Liver (tissue), 9 donors: ENCODE data around the gene C7. TPM values are rescaled to one million over a fixed set of nuclear protein-coding genes. Genes with fewer than 3 reads are reported as not detected.

ENCODE experiments used
- DNase-seq: peaks from one replicate; pipeline ENCODE4 v3.0.0-alpha.2; 2017; ENCODE audit warnings: low spot score
- H3K27ac ChIP-seq, 2 donors: one replicate each; pipeline ENCODE4 v1.7.0; 2013; ENCODE audit warnings: inconsistent platforms in 2 of 2, low read length in 2 of 2, control low read depth in 1 of 2, low read depth in 1 of 2, mild to moderate bottlenecking in 1 of 2
- H3K27me3 ChIP-seq, 4 donors: one replicate each; pipeline versions ENCODE4 v1.6.1 to v1.7.0; 2013; ENCODE audit warnings: low read length in 3 of 4, inconsistent platforms in 1 of 4, mild to moderate bottlenecking in 1 of 4, moderate library complexity in 1 of 4; ENCODE audit not compliant: control insufficient read depth in 4 of 4, insufficient read depth in 4 of 4
- H3K36me3 ChIP-seq, 4 donors: one replicate each; pipeline versions ENCODE4 v1.6.1 to v1.7.0; 2013; ENCODE audit warnings: low read length in 3 of 4, mild to moderate bottlenecking in 3 of 4, low read depth in 1 of 4, moderate library complexity in 1 of 4; ENCODE audit not compliant: control insufficient read depth in 4 of 4, insufficient read depth in 3 of 4
- H3K4me1 ChIP-seq, 4 donors: one replicate each; pipeline versions ENCODE4 v1.6.1 to v1.7.0; 2013; ENCODE audit warnings: low read length in 3 of 4, mild to moderate bottlenecking in 3 of 4, moderate library complexity in 1 of 4; ENCODE audit not compliant: control insufficient read depth in 4 of 4, insufficient read depth in 4 of 4
- H3K4me3 ChIP-seq, 3 donors: one replicate each; pipeline versions ENCODE4 v1.6.1 to v1.7.0; 2013; ENCODE audit warnings: low read length in 3 of 3, control low read depth in 1 of 3, low read depth in 1 of 3, mild to moderate bottlenecking in 1 of 3
- H3K9ac ChIP-seq, 2 donors: one replicate each; pipeline ENCODE4 v1.7.0; 2013; ENCODE audit warnings: low read length in 2 of 2, mild to moderate bottlenecking in 2 of 2, moderate library complexity in 2 of 2, control low read depth in 1 of 2, low read depth in 1 of 2
- H3K9me3 ChIP-seq, 4 donors: one replicate each; pipeline versions ENCODE4 v1.6.1 to v1.7.0; 2013; ENCODE audit warnings: low read length in 3 of 4; ENCODE audit not compliant: control insufficient read depth in 4 of 4
- CTCF ChIP-seq: fragments of 150-350 bp; IDR thresholded peaks from 2 replicates; pipeline ENCODE4 v1.5.1; 2017; ENCODE audit warnings: improper control_type of control experiment, low read depth, low read length; ENCODE audit not compliant: missing input control
- EGR1 ChIP-seq, 2 donors: IDR thresholded peaks; 2 replicates each; pipeline ENCODE4 v1.6.1; 2016 to 2018; ENCODE audit warnings: antibody characterized with exemption in 2 of 2, low read depth in 2 of 2
- FOXA1 ChIP-seq: IDR thresholded peaks from 2 replicates; pipeline ENCODE4 v1.6.1; 2016; ENCODE audit warnings: antibody characterized with exemption
- FOXA2 ChIP-seq: IDR thresholded peaks from 2 replicates; pipeline ENCODE4 v1.6.1; 2016; ENCODE audit warnings: antibody characterized with exemption
- GABPA ChIP-seq, 2 donors: IDR thresholded peaks in 1 of 2; conservative IDR thresholded peaks in 1 of 2; 2 replicates each; pipeline ENCODE4 v1.6.1; 2016; ENCODE audit warnings: antibody characterized with exemption in 2 of 2, mild to moderate bottlenecking in 1 of 2, moderate library complexity in 1 of 2
- HNF4A ChIP-seq, 2 donors: conservative IDR thresholded peaks; 2 replicates each; pipeline ENCODE4 v1.6.1; 2016; ENCODE audit warnings: antibody characterized with exemption in 2 of 2, mild to moderate bottlenecking in 2 of 2
- HNF4G ChIP-seq: IDR thresholded peaks from 2 replicates; pipeline ENCODE4 v1.6.1; 2016; ENCODE audit warnings: antibody characterized with exemption
- JUND ChIP-seq, 2 donors: IDR thresholded peaks; 2 replicates each; pipeline ENCODE4 v1.6.1; 2016; ENCODE audit warnings: antibody characterized with exemption in 2 of 2
- MAX ChIP-seq: IDR thresholded peaks from 2 replicates; pipeline ENCODE4 v1.6.1; 2016; ENCODE audit warnings: antibody characterized with exemption
- NR2F2 ChIP-seq: IDR thresholded peaks from 2 replicates; pipeline ENCODE4 v1.6.1; 2016; ENCODE audit warnings: antibody characterized with exemption
- RAD21 ChIP-seq, 2 donors: IDR thresholded peaks; 2 replicates each; pipeline ENCODE4 v1.6.1; 2016; ENCODE audit warnings: antibody characterized with exemption in 2 of 2, mild to moderate bottlenecking in 2 of 2
- REST ChIP-seq: IDR thresholded peaks from 2 replicates; pipeline ENCODE4 v1.6.1; 2016; ENCODE audit warnings: antibody characterized with exemption, mild to moderate bottlenecking
- RXRA ChIP-seq, 2 donors: IDR thresholded peaks; 2 replicates each; pipeline ENCODE4 v1.6.1; 2017 to 2018; ENCODE audit warnings: antibody characterized with exemption in 2 of 2, mild to moderate bottlenecking in 1 of 2
- TAF1 ChIP-seq: conservative IDR thresholded peaks from 2 replicates; pipeline ENCODE4 v1.6.1; 2016; ENCODE audit warnings: antibody characterized with exemption, mild to moderate bottlenecking
- YY1 ChIP-seq: IDR thresholded peaks from 2 replicates; pipeline ENCODE4 v1.6.1; 2016; ENCODE audit warnings: antibody characterized with exemption, mild to moderate bottlenecking
- WGBS: extraction: QIAGEN DNeasy Blood & Tissue Kit; methylation state at CpG from one replicate; pipeline ENCODE4 v1.1.7; 2013; 5-methylcytosine and 5-hydroxymethylcytosine counted together
- polyA plus RNA-seq, 2 donors: library from polyadenylated mRNA; stranded (reverse) in 1 of 2; unstranded in 1 of 2; fragments of 200-250 nt in 1 of 2; fragments of >200 nt in 1 of 2; fragmentation: Nextera tagmentation in 1 of 2; extraction: Ambion mirVana in 1 of 2; gene quantifications; one replicate each; pipeline versions ENCODE4 v1.2.1 to v1.2.3, GENCODE V29; 2013 to 2015
- total RNA-seq, 2 donors: library from RNA; depleted of rRNA; stranded (reverse); fragments of >200 nt; gene quantifications; one replicate each; pipeline ENCODE4 v1.2.3, GENCODE V29; 2014
- TF ChIP-seq, protein P1 (sequence below): IDR thresholded peaks from 2 replicates; pipeline ENCODE4 v1.6.1; 2016; ENCODE audit warnings: antibody characterized with exemption
- donor health status: healthy.
- donor health status: healthy.
- donor health status: healthy.
- donor health status: healthy.
- donor health status: healthy.

Gene C7
- total and polyA plus RNA-seq, 4 donors, result 25.5 to 268 (median 110) TPM

DNA sequence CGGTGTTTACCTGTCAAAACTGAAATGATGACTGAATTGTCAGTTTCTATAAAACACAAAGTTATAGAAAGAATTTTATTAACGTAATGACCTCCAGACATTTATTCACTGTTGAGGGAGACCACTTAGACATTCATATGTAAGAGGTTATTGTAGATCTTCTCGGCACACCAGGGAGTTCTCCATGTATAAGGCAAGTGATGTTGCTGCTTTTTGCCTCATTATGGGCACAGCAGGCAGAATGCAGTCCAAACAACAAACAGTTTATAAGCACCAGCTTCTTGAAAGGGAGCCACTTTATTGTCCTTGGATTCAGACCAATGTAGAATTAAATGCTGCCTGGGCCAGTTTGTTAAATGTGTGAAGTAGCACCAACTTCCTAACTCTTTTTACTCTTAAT lies 66.7 kb downstream of the C7 start:
- no peak for DNase-seq
- Histone ChIP-seq H3K27ac (no peak overlapping the region), H3K4me1 (no peaks in the 10 kb centered on the region), H3K9ac (no peak overlapping the region), H3K36me3 (no peaks in the 10 kb centered on the region), H3K9me3 (no peaks in the 10 kb centered on the region), H3K4me3 (no peak overlapping the region), H3K27me3 (no peaks in the 10 kb centered on the region)
- WGBS, result 83% methylated on average over 3 of the region's 3 CpGs
- TF ChIP-seq GABPA (IDR thresholded peaks at IDR 0.05 in 1 of 2, conservative IDR thresholded peaks at IDR 0.05 in 1 of 2), result no peak
- no peak for TF ChIP-seq RXRA (IDR thresholded peaks at IDR 0.05)
- no peak for TF ChIP-seq MAX
- TF ChIP-seq RAD21 (IDR thresholded peaks at IDR 0.05), result no peak
- TF ChIP-seq TAF1, result no peak
- no peak for TF ChIP-seq CTCF
- TF ChIP-seq REST, result no peak
- no peak for TF ChIP-seq NR2F2
- TF ChIP-seq YY1, result no peak
- TF ChIP-seq, protein P1, sequence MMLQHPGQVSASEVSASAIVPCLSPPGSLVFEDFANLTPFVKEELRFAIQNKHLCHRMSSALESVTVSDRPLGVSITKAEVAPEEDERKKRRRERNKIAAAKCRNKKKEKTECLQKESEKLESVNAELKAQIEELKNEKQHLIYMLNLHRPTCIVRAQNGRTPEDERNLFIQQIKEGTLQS, result no peak
- TF ChIP-seq JUND (IDR thresholded peaks at IDR 0.05), result no peak
- TF ChIP-seq HNF4A (conservative IDR thresholded peaks at IDR 0.05), result no peak
- TF ChIP-seq EGR1 (IDR thresholded peaks at IDR 0.05; ENCODE audit: low read depth in 2 of 2), result no peak
- TF ChIP-seq FOXA1, result no peak
- TF ChIP-seq FOXA2, result no peak
- TF ChIP-seq HNF4G, result no peak

- H3K27ac ChIP-seq, result no peak overlapping the region
- no peak for TF ChIP-seq NR2F2
- no peak for TF ChIP-seq FOXA2
- no peak for TF ChIP-seq RXRA (IDR thresholded peaks at IDR 0.05)
- TF ChIP-seq MAX, result no peak
- TF ChIP-seq TAF1, result no peak
- no peaks in the 10 kb centered on the region for H3K9me3 ChIP-seq
- whole genome bisulfite sequencing, result 71% methylated on average over 3 of the region's 3 CpGs
- no peaks in the 10 kb centered on the region for H3K4me1 ChIP-seq
- no peak overlapping the region for H3K4me3 ChIP-seq
- H3K27me3 ChIP-seq, result no peaks in the 10 kb centered on the region
- H3K36me3 ChIP-seq, result no peaks in the 10 kb centered on the region
- H3K9ac ChIP-seq, result no peak overlapping the region
- no peak for DNase-seq
These were observed 67.5 kb downstream of the C7 start for GRCh38 chr5:40976836-40977235.
